CD4-positive, alpha-beta memory T cell (primary cell): ENCODE measurements around the gene MAN2A2. TPM values are rescaled to one million over a fixed set of nuclear protein-coding genes. Genes with fewer than 3 reads are reported as not detected.

Experiments used
- CTCF ChIA-PET: fragments of 350-600 bp; sonication (Branson Sonifier 250); formaldehyde crosslinking; loops from one replicate; lab custom pipeline; 2021; ENCODE audit warnings: inconsistent platforms; ENCODE audit not compliant: partially characterized antibody; lab: Charles Lee
- POLR2A ChIA-PET: fragments of 350-600 bp; sonication (Branson Sonifier 250); formaldehyde crosslinking; loops from one replicate; lab custom pipeline; 2021; ENCODE audit not compliant: partially characterized antibody; lab: Charles Lee
- DNase-seq, 5 donors: peaks; one replicate each; pipeline versions ENCODE4 v3.0.0 to v3.0.0-alpha.2; 2020 to 2022; ENCODE audit warnings: mixed read lengths in 1 of 5
- H3K27ac ChIP-seq: one replicate; pipeline ENCODE4 v1.7.0; 2013; ENCODE audit warnings: low read depth, low read length
- H3K27me3 ChIP-seq: 2 replicates; pipeline ENCODE4 v1.7.0; 2013; ENCODE audit warnings: mild to moderate bottlenecking, low read length, moderate library complexity; ENCODE audit not compliant: insufficient read depth
- H3K36me3 ChIP-seq: 2 replicates; pipeline ENCODE4 v1.7.0; 2013; ENCODE audit warnings: mild to moderate bottlenecking, low read length, moderate library complexity; ENCODE audit not compliant: insufficient read depth
- H3K4me1 ChIP-seq: 2 replicates; pipeline ENCODE4 v1.7.0; 2013; ENCODE audit warnings: mild to moderate bottlenecking, low read length, moderate library complexity; ENCODE audit not compliant: insufficient read depth
- H3K4me3 ChIP-seq, 2 donors: one replicate each; pipeline ENCODE4 v1.7.0; 2013; ENCODE audit warnings: low read length in 2 of 2, mild to moderate bottlenecking in 1 of 2
- H3K9me3 ChIP-seq, 2 donors: one replicate each; pipeline ENCODE4 v1.7.0; 2013; ENCODE audit warnings: low read length in 2 of 2, control low read depth in 1 of 2; ENCODE audit not compliant: control insufficient read depth in 1 of 2
- H3K27ac Mint-ChIP-seq, 7 donors: one replicate each; pipeline ENCODE4 v1.8.0; 2020 to 2021; ENCODE audit warnings: mixed read lengths in 7 of 7, mild to moderate bottlenecking in 6 of 7, inconsistent platforms in 3 of 7, moderate library complexity in 3 of 7
- H3K27me3 Mint-ChIP-seq, 2 donors: one replicate each; pipeline ENCODE4 v1.8.0; 2020 to 2021; ENCODE audit warnings: mixed read lengths in 2 of 2
- H3K36me3 Mint-ChIP-seq, 2 donors: one replicate each; pipeline ENCODE4 v1.8.0; 2020 to 2021; ENCODE audit warnings: mixed read lengths in 2 of 2, inconsistent platforms in 1 of 2, mild to moderate bottlenecking in 1 of 2
- H3K4me1 Mint-ChIP-seq, 4 donors: one replicate each; pipeline ENCODE4 v1.8.0; 2020 to 2021; ENCODE audit warnings: mixed read lengths in 4 of 4, mild to moderate bottlenecking in 1 of 4
- H3K4me3 Mint-ChIP-seq, 8 donors: one replicate each; pipeline ENCODE4 v1.8.0; 2020 to 2021; ENCODE audit warnings: mixed read lengths in 8 of 8, mild to moderate bottlenecking in 7 of 8, moderate library complexity in 6 of 8, inconsistent platforms in 3 of 8
- H3K9me3 Mint-ChIP-seq, 8 donors: one replicate each; pipeline ENCODE4 v1.8.0; 2020 to 2021; ENCODE audit warnings: mixed read lengths in 8 of 8, mild to moderate bottlenecking in 5 of 8, inconsistent platforms in 3 of 8, moderate library complexity in 1 of 8
- intact Hi-C: fragments of 100-400 bp; cut with micrococcal nuclease; formaldehyde crosslinking; loops from one replicate; pipeline ENCODE4 v1.15.1; 2023
- polyA plus RNA-seq, 2 donors: library from polyadenylated mRNA; unstranded; fragments of 300-500 nt; fragmentation: Illumina TruSeq; gene quantifications; one replicate each; pipeline ENCODE4 v1.2.3, GENCODE V29; 2021
- total RNA-seq, 2 experiments: library from RNA; stranded (reverse); gene quantifications; one replicate each; pipeline ENCODE4 v1.2.3, GENCODE V29; 2021

MAN2A2 gene
- total and polyA plus RNA-seq, 4 experiments from 2014 or later: 1.3 to 126 (median 67.4) TPM

GRCh38 chr15:90942354-90943120 lies 39.4 kb downstream of the MAN2A2 start:
- no peaks in the 10 kb centered on the region for H3K9me3 Mint-ChIP-seq
- H3K9me3 ChIP-seq: no peaks in the 10 kb centered on the region
- no peaks in the 10 kb centered on the region for H3K4me1 ChIP-seq
- H3K27ac ChIP-seq: no peak overlapping the region
- intact Hi-C loops: no loop called here
- H3K4me3 Mint-ChIP-seq: no peak overlapping the region
- peak overlapping the region in 2 of 7 donors; percentile 31 to 36 for H3K27ac Mint-ChIP-seq
- H3K4me1 Mint-ChIP-seq: peaks cover 0 to 1% (median 0%) of the 10 kb centered on the region in 4 donors
- no peak for DNase-seq
- H3K27me3 ChIP-seq: no peaks in the 10 kb centered on the region
- peaks cover 34 to 57% of the 10 kb centered on the region in 2 donors for H3K36me3 Mint-ChIP-seq
- H3K36me3 ChIP-seq: peaks cover 68% of the 10 kb centered on the region
- no peaks in the 10 kb centered on the region for H3K27me3 Mint-ChIP-seq
- POLR2A ChIA-PET: interaction anchor here (0.6 to 3.3 kb wide), 3 partner anchors 8 to 1003 kb away, joined by 3 to 16 read pairs (median 10); partner anchors contain the start of genes RCCD1 and UNC45A
- no peak overlapping the region for H3K4me3 ChIP-seq
- CTCF ChIA-PET: interaction anchor here (0.7 to 9.4 kb wide), 3 partner anchors 10 to 1983 kb away, joined by 3 to 112 read pairs (median 28); partner anchors contain the start of genes HDDC3, RCCD1 and UNC45A

GRCh38 chr15:90945091-90945490 lies 42.0 kb downstream of the MAN2A2 start:
- ChIA-PET POLR2A (interaction anchor here (1.1 to 3.3 kb wide), 2 partner anchors 10 to 12 kb away, joined by 4 to 16 read pairs; partner anchors contain the start of genes HDDC3 and UNC45A), CTCF (interaction anchor here (3.4 to 9.4 kb wide), 2 partner anchors 10 to 13 kb away, joined by 28 to 112 read pairs; partner anchors contain the start of genes HDDC3, RCCD1 and UNC45A)
- no peak for DNase-seq
- peaks cover 69% of the 10 kb centered on the region for H3K36me3 ChIP-seq
- H3K36me3 Mint-ChIP-seq: peaks cover 34 to 69% of the 10 kb centered on the region in 2 donors
- H3K27me3 ChIP-seq: no peaks in the 10 kb centered on the region
- no peak overlapping the region for H3K27ac ChIP-seq
- H3K4me3 ChIP-seq: no peak overlapping the region
- intact Hi-C loops: no loop called here
- no peaks in the 10 kb centered on the region for H3K27me3 Mint-ChIP-seq
- H3K4me3 Mint-ChIP-seq: no peak overlapping the region
- peaks cover 0 to 1% (median 0%) of the 10 kb centered on the region in 4 donors for H3K4me1 Mint-ChIP-seq
- no peaks in the 10 kb centered on the region for H3K9me3 ChIP-seq
- H3K9me3 Mint-ChIP-seq: no peaks in the 10 kb centered on the region
- H3K27ac Mint-ChIP-seq: no peak overlapping the region
- no peaks in the 10 kb centered on the region for H3K4me1 ChIP-seq

DNA sequence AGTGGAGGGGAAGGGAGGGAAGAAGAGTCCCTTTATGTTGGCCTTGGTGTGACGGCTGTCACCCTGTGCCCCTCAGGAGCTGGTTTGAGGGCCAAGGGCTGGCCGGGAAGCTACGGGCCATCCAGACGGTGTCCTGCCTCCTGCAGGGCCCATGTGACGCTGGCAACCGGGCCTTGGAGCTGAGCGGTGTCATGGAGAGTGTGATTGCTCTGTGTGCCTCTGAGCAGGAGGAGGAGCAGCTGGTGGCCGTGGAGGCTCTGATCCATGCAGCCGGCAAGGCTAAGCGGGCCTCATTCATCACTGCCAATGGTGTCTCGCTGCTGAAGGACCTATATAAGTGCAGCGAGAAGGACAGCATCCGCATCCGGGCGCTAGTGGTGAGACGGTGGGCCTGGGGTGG lies 43.4 kb downstream of the MAN2A2 start:
- Mint-ChIP-seq H3K27me3 (no peaks in the 10 kb centered on the region), H3K36me3 (peaks cover 27 to 70% of the 10 kb centered on the region in 2 donors), H3K4me1 (no peaks in the 10 kb centered on the region), H3K9me3 (no peaks in the 10 kb centered on the region), H3K4me3 (no peak overlapping the region), H3K27ac (no peak overlapping the region)
- H3K4me3 ChIP-seq: no peak overlapping the region
- peaks cover 61% of the 10 kb centered on the region for H3K36me3 ChIP-seq
- no peaks in the 10 kb centered on the region for H3K4me1 ChIP-seq
- POLR2A ChIA-PET: interaction anchor here (1.8 to 2.5 kb wide), 2 partner anchors 11 to 15 kb away, joined by 6 to 10 read pairs; partner anchors contain the start of genes HDDC3 and UNC45A
- DNase-seq: no peak
- no peaks in the 10 kb centered on the region for H3K27me3 ChIP-seq
- H3K27ac ChIP-seq: no peak overlapping the region
- H3K9me3 ChIP-seq: no peaks in the 10 kb centered on the region
- CTCF ChIA-PET: interaction anchor here (0.6 to 9.4 kb wide), 3 partner anchors 9 to 14 kb away, joined by 3 to 112 read pairs (median 3); partner anchors contain the start of genes HDDC3 and UNC45A
- intact Hi-C loops: no loop called here

GRCh38 chr15:90946941-90947576 lies 44.0 kb downstream of the MAN2A2 start:
- Mint-ChIP-seq H3K4me3 (no peak overlapping the region), H3K4me1 (no peaks in the 10 kb centered on the region), H3K9me3 (peaks cover 0 to 3% (median 0%) of the 10 kb centered on the region in 8 donors), H3K36me3 (peaks cover 31 to 72% of the 10 kb centered on the region in 2 donors), H3K27ac (peak overlapping the region in 1 of 7 donors; percentile 13), H3K27me3 (no peaks in the 10 kb centered on the region)
- intact Hi-C loops: no loop called here
- Histone ChIP-seq H3K27me3 (no peaks in the 10 kb centered on the region), H3K4me3 (no peak overlapping the region), H3K9me3 (no peaks in the 10 kb centered on the region), H3K27ac (no peak overlapping the region), H3K4me1 (no peaks in the 10 kb centered on the region), H3K36me3 (peaks cover 64% of the 10 kb centered on the region)
- CTCF ChIA-PET: interaction anchor here (1.4 to 9.4 kb wide), 3 partner anchors 9 to 14 kb away, joined by 3 to 112 read pairs (median 7); partner anchors contain the start of genes HDDC3 and UNC45A
- POLR2A ChIA-PET: interaction anchor here (1.8 to 2.5 kb wide), 2 partner anchors 11 to 15 kb away, joined by 6 to 10 read pairs; partner anchors contain the start of genes HDDC3 and UNC45A
- DNase-seq: no peak

DNA sequence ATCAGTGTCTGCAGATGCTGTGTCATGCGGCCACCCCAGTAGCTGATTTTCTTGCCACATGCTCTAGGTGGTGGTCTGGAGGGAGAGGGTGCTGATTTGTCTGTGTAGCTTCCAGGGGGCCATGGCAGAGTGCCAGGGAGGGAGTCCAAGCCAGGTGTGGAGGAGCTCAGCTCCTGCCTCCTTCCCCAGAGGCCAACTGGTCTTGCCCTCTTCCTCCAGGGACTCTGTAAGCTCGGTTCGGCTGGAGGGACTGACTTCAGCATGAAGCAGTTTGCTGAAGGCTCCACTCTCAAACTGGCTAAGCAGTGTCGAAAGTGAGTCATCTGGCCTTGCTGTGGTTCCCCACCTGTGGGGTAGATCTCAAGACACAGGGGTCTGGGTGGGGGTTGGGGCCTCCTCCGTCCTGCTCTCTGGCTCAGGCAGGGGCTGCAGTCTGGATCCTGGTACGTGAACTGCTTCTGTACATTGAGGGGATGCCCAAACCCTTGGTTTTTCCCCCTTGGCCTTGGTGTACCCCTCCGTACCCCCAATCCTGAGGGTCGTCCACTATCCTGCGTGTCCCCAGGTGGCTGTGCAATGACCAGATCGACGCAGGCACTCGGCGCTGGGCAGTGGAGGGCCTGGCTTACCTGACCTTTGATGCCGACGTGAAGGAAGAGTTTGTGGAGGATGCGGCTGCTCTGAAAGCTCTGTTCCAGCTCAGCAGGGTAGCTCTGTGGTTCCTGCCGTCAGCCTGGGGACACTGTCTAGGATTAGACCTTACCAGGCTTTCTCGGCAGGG lies 44.7 kb downstream of the MAN2A2 start:
- peaks cover 60% of the 10 kb centered on the region for H3K36me3 ChIP-seq
- no peak overlapping the region for H3K4me3 ChIP-seq
- ChIA-PET CTCF (interaction anchor here (1.7 to 9.4 kb wide), 2 partner anchors 9 to 15 kb away, joined by 7 to 112 read pairs; partner anchors contain the start of genes HDDC3 and UNC45A), POLR2A (interaction anchor here (1.8 to 2.5 kb wide), 2 partner anchors 12 to 16 kb away, joined by 6 to 10 read pairs; partner anchors contain the start of genes HDDC3 and UNC45A)
- H3K27me3 Mint-ChIP-seq: no peaks in the 10 kb centered on the region
- peaks cover 0 to 3% (median 0%) of the 10 kb centered on the region in 8 donors for H3K9me3 Mint-ChIP-seq
- H3K27ac Mint-ChIP-seq: no peak overlapping the region
- no peak overlapping the region for H3K4me3 Mint-ChIP-seq
- DNase-seq: no peak
- H3K27me3 ChIP-seq: no peaks in the 10 kb centered on the region
- peaks cover 27 to 69% of the 10 kb centered on the region in 2 donors for H3K36me3 Mint-ChIP-seq
- intact Hi-C loops: no loop called here
- H3K4me1 ChIP-seq: no peaks in the 10 kb centered on the region
- no peaks in the 10 kb centered on the region for H3K4me1 Mint-ChIP-seq
- no peak overlapping the region for H3K27ac ChIP-seq
- no peaks in the 10 kb centered on the region for H3K9me3 ChIP-seq

GRCh38 chr15:90948506-90948905 lies 45.4 kb downstream of the MAN2A2 start:
- ChIA-PET POLR2A (interaction anchor here (0.6 to 2.5 kb wide), 3 partner anchors 13 to 1625 kb away, joined by 4 to 10 read pairs (median 6); partner anchors contain the start of genes HDDC3 and UNC45A), CTCF (interaction anchor here (1.5 to 9.4 kb wide), 3 partner anchors 8 to 101 kb away, joined by 5 to 112 read pairs (median 7); partner anchors contain the start of genes HDDC3 and UNC45A)
- Histone ChIP-seq H3K4me3 (no peak overlapping the region), H3K4me1 (no peaks in the 10 kb centered on the region), H3K27me3 (no peaks in the 10 kb centered on the region), H3K27ac (no peak overlapping the region), H3K36me3 (peaks cover 60% of the 10 kb centered on the region), H3K9me3 (no peaks in the 10 kb centered on the region)
- Mint-ChIP-seq H3K9me3 (peaks cover 0 to 3% (median 0%) of the 10 kb centered on the region in 8 donors), H3K27me3 (no peaks in the 10 kb centered on the region), H3K36me3 (peaks cover 23 to 68% of the 10 kb centered on the region in 2 donors), H3K4me1 (peaks cover 0 to 3% (median 0%) of the 10 kb centered on the region in 4 donors), H3K4me3 (no peak overlapping the region), H3K27ac (no peak overlapping the region)
- DNase-seq: no peak
- intact Hi-C loops: no loop called here
